PC-3 (cell line): ENCODE results near the gene ARFGAP1. TPM values are rescaled to one million over a fixed set of nuclear protein-coding genes. Genes with fewer than 3 reads are reported as not detected.

Experiments used
- ATAC-seq: fragments of 200-7000 bp; cut with Tn5 transposase; 2 replicates; pipeline ENCODE4 v1.9.1; 2020; ENCODE audit warnings: mild to moderate bottlenecking, moderate library complexity
- BruUV-seq: library from RNA; stranded (reverse); fragments of 400-500 nt; replicated peaks from 2 replicates; lab custom pipeline; 2021; lab: Mats Ljungman, UMichigan
- CTCF ChIA-PET: fragments of 300-600 bp; sonication (Branson Sonifier 250); formaldehyde crosslinking; loops from one replicate; lab custom pipeline; 2022; ENCODE audit warnings: antibody characterized with exemption; lab: Charles Lee
- POLR2A ChIA-PET: fragments of 300-600 bp; sonication (Branson Sonifier 250); formaldehyde crosslinking; loops from one replicate; lab custom pipeline; 2022; ENCODE audit warnings: antibody characterized with exemption; ENCODE audit not compliant: unreplicated experiment; lab: Charles Lee
- DNase-seq: peaks from one replicate; pipeline ENCODE4 v3.0.0-alpha.2; 2015
- H2AFZ ChIP-seq: fragments of 300-600 bp; sonication (generic); 2 replicates; pipeline ENCODE4 v1.6.0; 2016; ENCODE audit warnings: antibody characterized with exemption, low read length
- H3F3A ChIP-seq: fragments of 300-600 bp; sonication (generic); one replicate; pipeline ENCODE4 v1.6.0; 2017; ENCODE audit warnings: antibody characterized with exemption, low read length, control low read depth, mild to moderate bottlenecking; ENCODE audit not compliant: unreplicated experiment
- H3K27ac ChIP-seq: fragments of 300-600 bp; sonication (generic); 2 replicates; pipeline ENCODE4 v1.5.1; 2016; ENCODE audit warnings: mild to moderate bottlenecking, low read length
- H3K27me3 ChIP-seq: fragments of 300-600 bp; sonication (generic); 2 replicates; pipeline ENCODE4 v1.6.1; 2016; ENCODE audit warnings: low read length, mixed read lengths
- H3K36me3 ChIP-seq: fragments of 300-600 bp; sonication (generic); 2 replicates; pipeline ENCODE4 v1.6.1; 2016; ENCODE audit warnings: low read depth, mixed run types, low read length, mixed read lengths
- H3K4me1 ChIP-seq: fragments of 300-600 bp; sonication (generic); 2 replicates; pipeline ENCODE4 v1.5.1; 2016; ENCODE audit warnings: low read length; ENCODE audit not compliant: insufficient read depth
- H3K4me2 ChIP-seq: fragments of 300-600 bp; sonication (generic); 2 replicates; pipeline ENCODE4 v1.6.0; 2016; ENCODE audit warnings: low read length
- H3K4me3 ChIP-seq: fragments of 300-600 bp; sonication (generic); 2 replicates; pipeline ENCODE4 v1.5.1; 2016; ENCODE audit warnings: mild to moderate bottlenecking, low read length, mixed read lengths
- H3K79me2 ChIP-seq: fragments of 300-600 bp; sonication (generic); 2 replicates; pipeline ENCODE4 v1.6.1; 2017; ENCODE audit warnings: low read length, mixed read lengths
- H3K9ac ChIP-seq: fragments of 300-600 bp; sonication (generic); 2 replicates; pipeline ENCODE4 v1.6.0; 2016; ENCODE audit warnings: mild to moderate bottlenecking, low read length
- H3K9me2 ChIP-seq: fragments of 300-600 bp; sonication (generic); replicated peaks from 2 replicates; pipeline ENCODE4 v1.6.1; 2016; ENCODE audit warnings: mixed run types, low read length, mixed read lengths
- H3K9me3 ChIP-seq: fragments of 300-600 bp; sonication (generic); 2 replicates; pipeline ENCODE4 v1.6.1; 2016; ENCODE audit warnings: low read length, mixed read lengths
- H4K20me1 ChIP-seq: fragments of 300-600 bp; sonication (generic); 2 replicates; pipeline ENCODE4 v1.6.1; 2016; ENCODE audit warnings: low read length, mixed read lengths
- CTCF ChIP-seq: fragments of 300-600 bp; sonication (generic); conservative IDR thresholded peaks from 2 replicates; pipeline ENCODE4 v1.5.1; 2017; ENCODE audit warnings: antibody characterized with exemption, low read depth, mild to moderate bottlenecking, low read length
- EZH2 ChIP-seq: fragments of 300-600 bp; sonication (generic); IDR thresholded peaks from one replicate; pipeline ENCODE4 v1.6.1; 2017; ENCODE audit warnings: antibody characterized with exemption, mild to moderate bottlenecking, low read length; ENCODE audit not compliant: unreplicated experiment
- EZH2phosphoT487 ChIP-seq: fragments of 300-600 bp; sonication (generic); IDR thresholded peaks from 2 replicates; pipeline ENCODE4 v1.6.1; 2018; ENCODE audit warnings: mild to moderate bottlenecking, antibody characterized with exemption, low read length, borderline replicate concordance
- intact Hi-C: fragments of 100-400 bp; cut with micrococcal nuclease; formaldehyde crosslinking; loops from 2 replicates; pipeline ENCODE4 v1.9.0; 2023
- total RNA-seq: library from RNA; depleted of rRNA; stranded (reverse); fragments of >200 nt; gene quantifications from 2 replicates; pipeline ENCODE4 v1.2.3, GENCODE V29; 2014

ARFGAP1 gene
- total RNA-seq, 1 experiment from 2014 or later, result 75.6 TPM

GRCh38 chr20:63286781-63287696 lies 14.4 kb downstream of the ARFGAP1 start:
- Histone ChIP-seq H3K27me3 (no peaks in the 10 kb centered on the region), H3K27ac (no peak overlapping the region), H3F3A (no peaks in the 10 kb centered on the region), H3K9me2 (no peaks in the 10 kb centered on the region), H2AFZ (no peak overlapping the region), H3K4me2 (no peak overlapping the region), H3K9ac (no peak overlapping the region), H3K4me1 (no peaks in the 10 kb centered on the region), H3K36me3 (peaks cover 3% of the 10 kb centered on the region; the same call in 1 of the 2 replicates), H3K79me2 (no peaks in the 10 kb centered on the region), H4K20me1 (no peaks in the 10 kb centered on the region), H3K9me3 (no peaks in the 10 kb centered on the region), H3K4me3 (no peak overlapping the region)
- no TSS peak for BruUV-seq
- DNase-seq, result no peak
- intact Hi-C loops, result no loop called here
- ATAC-seq, result no peak
- ChIA-PET POLR2A (no interaction called here), CTCF (no interaction called here)
- TF ChIP-seq EZH2 (no peak), EZH2phosphoT487 (no peak), CTCF (no peak)

- Histone ChIP-seq H3K4me3 (no peak overlapping the region), H3K36me3 (peaks cover under 1% of the 10 kb centered on the region; the same call in 1 of the 2 replicates)
Observed at GRCh38 chr20:63287697-63288580, 15.3 kb downstream of the ARFGAP1 start.

More at GRCh38 chr20:63287697-63288580, 15.3 kb downstream of the ARFGAP1 start:
- Histone ChIP-seq H2AFZ (no peak overlapping the region), H3K9me2 (no peaks in the 10 kb centered on the region), H4K20me1 (no peaks in the 10 kb centered on the region), H3K4me2 (no peak overlapping the region), H3K4me1 (no peaks in the 10 kb centered on the region), H3K9me3 (no peaks in the 10 kb centered on the region), H3K27ac (no peak overlapping the region), H3K79me2 (no peaks in the 10 kb centered on the region), H3K9ac (no peak overlapping the region), H3F3A (no peaks in the 10 kb centered on the region), H3K27me3 (no peaks in the 10 kb centered on the region)
- ChIA-PET POLR2A (no interaction called here), CTCF (no interaction called here)
- ATAC-seq (no peak), DNase-seq (no peak)
- TF ChIP-seq EZH2 (no peak), EZH2phosphoT487 (no peak), CTCF (no peak)
- intact Hi-C loops, result no loop called here
- no TSS peak for BruUV-seq
